Liver (tissue), 3 donors: Measurements from ENCODE around the gene COPG2.

Experiments
- FOXA1 ChIP-seq: IDR thresholded peaks from 2 replicates; pipeline ENCODE4 v1.6.1; 2016; ENCODE audit warnings: antibody characterized with exemption
- RAD21 ChIP-seq, 2 donors: IDR thresholded peaks; 2 replicates each; pipeline ENCODE4 v1.6.1; 2016; ENCODE audit warnings: antibody characterized with exemption in 2 of 2, mild to moderate bottlenecking in 2 of 2
- SP1 ChIP-seq: IDR thresholded peaks from 2 replicates; pipeline ENCODE4 v1.6.1; 2018; ENCODE audit warnings: antibody characterized with exemption, mild to moderate bottlenecking
- TAF1 ChIP-seq: conservative IDR thresholded peaks from 2 replicates; pipeline ENCODE4 v1.6.1; 2016; ENCODE audit warnings: antibody characterized with exemption, mild to moderate bottlenecking
- YY1 ChIP-seq: IDR thresholded peaks from 2 replicates; pipeline ENCODE4 v1.6.1; 2016; ENCODE audit warnings: antibody characterized with exemption, mild to moderate bottlenecking
- TF ChIP-seq, protein P1 (sequence below): fragments of 150-350 bp; IDR thresholded peaks from 2 replicates; pipeline ENCODE4 v1.5.1; 2017; ENCODE audit warnings: improper control_type of control experiment, low read depth, low read length; ENCODE audit not compliant: missing input control
- TF ChIP-seq, protein P2 (sequence below): IDR thresholded peaks from 2 replicates; pipeline ENCODE4 v1.6.1; 2016; ENCODE audit warnings: antibody characterized with exemption, mild to moderate bottlenecking
- TF ChIP-seq, protein P3 (sequence below): IDR thresholded peaks from 2 replicates; pipeline ENCODE4 v1.6.1; 2016; ENCODE audit warnings: antibody characterized with exemption
- TF ChIP-seq, protein P4 (sequence below): IDR thresholded peaks from 2 replicates; pipeline ENCODE4 v1.6.1; 2016; ENCODE audit warnings: antibody characterized with exemption
- donor health status: healthy.
- donor health status: healthy.

DNA sequence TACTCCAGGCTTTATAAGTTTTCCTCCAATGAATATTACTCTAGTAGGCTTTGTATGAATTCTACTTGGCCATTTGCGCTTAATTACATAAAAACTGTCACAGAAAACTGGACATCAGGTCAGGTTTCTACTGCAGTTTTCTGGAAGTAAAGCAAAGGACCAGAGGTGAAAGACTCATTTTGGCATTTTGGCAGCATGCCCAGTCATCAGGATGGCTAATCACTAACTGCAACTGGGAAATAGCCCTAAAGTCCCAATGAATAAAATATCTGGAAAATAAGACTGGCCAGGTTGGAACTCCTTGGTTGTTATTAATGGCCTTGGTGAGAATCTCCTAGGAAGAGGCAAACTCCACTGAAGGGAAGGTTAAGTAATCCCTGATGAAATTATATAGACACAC is 75.5 kb downstream of the COPG2 start:
- TF ChIP-seq, protein P1, sequence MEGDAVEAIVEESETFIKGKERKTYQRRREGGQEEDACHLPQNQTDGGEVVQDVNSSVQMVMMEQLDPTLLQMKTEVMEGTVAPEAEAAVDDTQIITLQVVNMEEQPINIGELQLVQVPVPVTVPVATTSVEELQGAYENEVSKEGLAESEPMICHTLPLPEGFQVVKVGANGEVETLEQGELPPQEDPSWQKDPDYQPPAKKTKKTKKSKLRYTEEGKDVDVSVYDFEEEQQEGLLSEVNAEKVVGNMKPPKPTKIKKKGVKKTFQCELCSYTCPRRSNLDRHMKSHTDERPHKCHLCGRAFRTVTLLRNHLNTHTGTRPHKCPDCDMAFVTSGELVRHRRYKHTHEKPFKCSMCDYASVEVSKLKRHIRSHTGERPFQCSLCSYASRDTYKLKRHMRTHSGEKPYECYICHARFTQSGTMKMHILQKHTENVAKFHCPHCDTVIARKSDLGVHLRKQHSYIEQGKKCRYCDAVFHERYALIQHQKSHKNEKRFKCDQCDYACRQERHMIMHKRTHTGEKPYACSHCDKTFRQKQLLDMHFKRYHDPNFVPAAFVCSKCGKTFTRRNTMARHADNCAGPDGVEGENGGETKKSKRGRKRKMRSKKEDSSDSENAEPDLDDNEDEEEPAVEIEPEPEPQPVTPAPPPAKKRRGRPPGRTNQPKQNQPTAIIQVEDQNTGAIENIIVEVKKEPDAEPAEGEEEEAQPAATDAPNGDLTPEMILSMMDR, result no peak
- TF ChIP-seq RAD21 (IDR thresholded peaks at IDR 0.05), result no peak
- TF ChIP-seq, protein P2, sequence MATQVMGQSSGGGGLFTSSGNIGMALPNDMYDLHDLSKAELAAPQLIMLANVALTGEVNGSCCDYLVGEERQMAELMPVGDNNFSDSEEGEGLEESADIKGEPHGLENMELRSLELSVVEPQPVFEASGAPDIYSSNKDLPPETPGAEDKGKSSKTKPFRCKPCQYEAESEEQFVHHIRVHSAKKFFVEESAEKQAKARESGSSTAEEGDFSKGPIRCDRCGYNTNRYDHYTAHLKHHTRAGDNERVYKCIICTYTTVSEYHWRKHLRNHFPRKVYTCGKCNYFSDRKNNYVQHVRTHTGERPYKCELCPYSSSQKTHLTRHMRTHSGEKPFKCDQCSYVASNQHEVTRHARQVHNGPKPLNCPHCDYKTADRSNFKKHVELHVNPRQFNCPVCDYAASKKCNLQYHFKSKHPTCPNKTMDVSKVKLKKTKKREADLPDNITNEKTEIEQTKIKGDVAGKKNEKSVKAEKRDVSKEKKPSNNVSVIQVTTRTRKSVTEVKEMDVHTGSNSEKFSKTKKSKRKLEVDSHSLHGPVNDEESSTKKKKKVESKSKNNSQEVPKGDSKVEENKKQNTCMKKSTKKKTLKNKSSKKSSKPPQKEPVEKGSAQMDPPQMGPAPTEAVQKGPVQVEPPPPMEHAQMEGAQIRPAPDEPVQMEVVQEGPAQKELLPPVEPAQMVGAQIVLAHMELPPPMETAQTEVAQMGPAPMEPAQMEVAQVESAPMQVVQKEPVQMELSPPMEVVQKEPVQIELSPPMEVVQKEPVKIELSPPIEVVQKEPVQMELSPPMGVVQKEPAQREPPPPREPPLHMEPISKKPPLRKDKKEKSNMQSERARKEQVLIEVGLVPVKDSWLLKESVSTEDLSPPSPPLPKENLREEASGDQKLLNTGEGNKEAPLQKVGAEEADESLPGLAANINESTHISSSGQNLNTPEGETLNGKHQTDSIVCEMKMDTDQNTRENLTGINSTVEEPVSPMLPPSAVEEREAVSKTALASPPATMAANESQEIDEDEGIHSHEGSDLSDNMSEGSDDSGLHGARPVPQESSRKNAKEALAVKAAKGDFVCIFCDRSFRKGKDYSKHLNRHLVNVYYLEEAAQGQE, result no peak
- TF ChIP-seq, protein P3, sequence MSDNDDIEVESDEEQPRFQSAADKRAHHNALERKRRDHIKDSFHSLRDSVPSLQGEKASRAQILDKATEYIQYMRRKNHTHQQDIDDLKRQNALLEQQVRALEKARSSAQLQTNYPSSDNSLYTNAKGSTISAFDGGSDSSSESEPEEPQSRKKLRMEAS, result no peak
- no peak for TF ChIP-seq SP1
- TF ChIP-seq, protein P4, sequence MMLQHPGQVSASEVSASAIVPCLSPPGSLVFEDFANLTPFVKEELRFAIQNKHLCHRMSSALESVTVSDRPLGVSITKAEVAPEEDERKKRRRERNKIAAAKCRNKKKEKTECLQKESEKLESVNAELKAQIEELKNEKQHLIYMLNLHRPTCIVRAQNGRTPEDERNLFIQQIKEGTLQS, result no peak
- TF ChIP-seq YY1, result no peak
- no peak for TF ChIP-seq TAF1
- TF ChIP-seq FOXA1, result no peak
